ENCODE measurements around the gene LINC00632.
A peak's percentile ranks its signal among the peaks of the same experiment; 100 is the strongest.

Gene LINC00632

DNA sequence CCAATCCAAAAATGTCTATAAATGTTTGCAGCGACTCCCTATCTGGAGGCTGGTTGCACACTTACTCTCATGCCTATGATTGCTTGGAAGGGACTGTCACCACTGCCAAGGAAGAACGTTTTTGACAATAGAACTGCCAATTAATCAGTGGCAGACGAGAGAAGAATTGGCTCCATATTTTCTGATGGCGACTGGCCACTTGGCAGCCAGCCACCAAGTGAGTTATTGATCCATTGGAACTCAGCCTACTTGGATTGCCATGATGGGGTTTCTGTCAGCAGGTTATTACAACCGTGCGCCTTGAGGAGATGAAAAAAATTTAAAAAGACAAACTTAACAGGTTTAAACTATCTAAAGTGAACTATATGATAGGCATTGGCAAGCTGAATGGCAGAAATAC, 47.4 kb downstream of the LINC00632 start:
- in situ Hi-C loops (cut with HindIII; ENCODE audit: low sequenced_read_pairs): no loop called here
- TF ChIP-seq, protein P1, sequence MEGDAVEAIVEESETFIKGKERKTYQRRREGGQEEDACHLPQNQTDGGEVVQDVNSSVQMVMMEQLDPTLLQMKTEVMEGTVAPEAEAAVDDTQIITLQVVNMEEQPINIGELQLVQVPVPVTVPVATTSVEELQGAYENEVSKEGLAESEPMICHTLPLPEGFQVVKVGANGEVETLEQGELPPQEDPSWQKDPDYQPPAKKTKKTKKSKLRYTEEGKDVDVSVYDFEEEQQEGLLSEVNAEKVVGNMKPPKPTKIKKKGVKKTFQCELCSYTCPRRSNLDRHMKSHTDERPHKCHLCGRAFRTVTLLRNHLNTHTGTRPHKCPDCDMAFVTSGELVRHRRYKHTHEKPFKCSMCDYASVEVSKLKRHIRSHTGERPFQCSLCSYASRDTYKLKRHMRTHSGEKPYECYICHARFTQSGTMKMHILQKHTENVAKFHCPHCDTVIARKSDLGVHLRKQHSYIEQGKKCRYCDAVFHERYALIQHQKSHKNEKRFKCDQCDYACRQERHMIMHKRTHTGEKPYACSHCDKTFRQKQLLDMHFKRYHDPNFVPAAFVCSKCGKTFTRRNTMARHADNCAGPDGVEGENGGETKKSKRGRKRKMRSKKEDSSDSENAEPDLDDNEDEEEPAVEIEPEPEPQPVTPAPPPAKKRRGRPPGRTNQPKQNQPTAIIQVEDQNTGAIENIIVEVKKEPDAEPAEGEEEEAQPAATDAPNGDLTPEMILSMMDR (IDR thresholded peaks at IDR 0.05; ENCODE audit: low read depth, low read length, missing control alignments): no peak
- no peak for DNase-seq (ENCODE audit: low read depth)
- H3K4me3 ChIP-seq (ENCODE audit: low read depth, low read length): no peak overlapping the region

DNA sequence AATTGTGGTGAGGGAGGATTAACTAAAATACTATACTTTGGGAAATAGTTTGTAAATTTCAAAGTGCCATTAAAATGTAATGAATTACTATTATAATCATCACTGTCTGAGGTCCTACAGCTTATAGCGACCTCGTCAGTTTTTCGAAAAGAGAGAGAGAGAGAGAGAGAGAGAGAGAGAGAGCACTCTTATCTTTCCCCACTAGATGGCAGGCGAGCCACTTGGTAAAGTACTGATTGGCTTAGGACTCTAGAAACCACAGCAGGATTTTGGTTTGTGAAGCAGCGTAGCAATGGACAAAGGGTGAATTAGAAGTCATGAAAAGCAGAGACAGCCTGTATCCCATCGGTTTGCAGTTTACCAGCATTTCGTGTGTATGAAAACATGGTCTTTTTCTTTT, 52.5 kb downstream of the LINC00632 start:
- no peak overlapping the region for H3K4me3 ChIP-seq (ENCODE audit: low read depth, low read length)
- peak; percentile 44 for DNase-seq (ENCODE audit: low read depth)
- in situ Hi-C loops (cut with HindIII; ENCODE audit: low sequenced_read_pairs): no loop called here
- TF ChIP-seq, protein P1 (IDR thresholded peaks at IDR 0.05; ENCODE audit: low read depth, low read length, missing control alignments): peak; percentile 87

DNA sequence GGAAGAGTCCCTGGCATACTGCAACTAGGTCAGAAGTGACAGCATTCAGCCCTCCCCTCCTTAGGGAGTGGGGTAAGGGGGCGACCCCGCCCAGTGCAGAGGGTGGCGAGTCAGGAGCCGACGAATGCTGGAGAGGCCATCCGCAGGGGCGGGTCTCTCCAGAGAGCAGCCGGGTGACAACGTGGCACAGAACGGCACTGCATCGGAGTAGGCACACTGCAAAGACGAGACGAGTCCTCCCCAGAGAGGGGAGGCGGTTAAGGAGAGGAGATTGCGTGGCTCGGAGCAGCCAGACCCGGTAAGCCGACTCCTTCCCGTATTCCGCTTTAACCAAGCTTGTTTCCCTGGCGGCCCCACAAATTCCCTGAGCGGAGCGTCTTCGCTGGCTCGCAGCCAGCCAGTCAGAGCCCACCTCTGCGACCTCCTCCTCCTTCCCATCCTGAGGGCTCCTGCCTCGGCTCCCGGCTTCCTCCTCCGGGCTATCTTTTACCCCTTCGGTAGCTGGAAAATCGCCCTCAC, 54.9 kb downstream of the LINC00632 start:
- DNase-seq (ENCODE audit: low read depth): no peak
- in situ Hi-C loops (cut with HindIII; ENCODE audit: low sequenced_read_pairs): no loop called here
- TF ChIP-seq, protein P1 (IDR thresholded peaks at IDR 0.05; ENCODE audit: low read depth, low read length, missing control alignments): no peak
- peak overlapping the region; percentile 57 for H3K4me3 ChIP-seq (ENCODE audit: low read depth, low read length)

DNA sequence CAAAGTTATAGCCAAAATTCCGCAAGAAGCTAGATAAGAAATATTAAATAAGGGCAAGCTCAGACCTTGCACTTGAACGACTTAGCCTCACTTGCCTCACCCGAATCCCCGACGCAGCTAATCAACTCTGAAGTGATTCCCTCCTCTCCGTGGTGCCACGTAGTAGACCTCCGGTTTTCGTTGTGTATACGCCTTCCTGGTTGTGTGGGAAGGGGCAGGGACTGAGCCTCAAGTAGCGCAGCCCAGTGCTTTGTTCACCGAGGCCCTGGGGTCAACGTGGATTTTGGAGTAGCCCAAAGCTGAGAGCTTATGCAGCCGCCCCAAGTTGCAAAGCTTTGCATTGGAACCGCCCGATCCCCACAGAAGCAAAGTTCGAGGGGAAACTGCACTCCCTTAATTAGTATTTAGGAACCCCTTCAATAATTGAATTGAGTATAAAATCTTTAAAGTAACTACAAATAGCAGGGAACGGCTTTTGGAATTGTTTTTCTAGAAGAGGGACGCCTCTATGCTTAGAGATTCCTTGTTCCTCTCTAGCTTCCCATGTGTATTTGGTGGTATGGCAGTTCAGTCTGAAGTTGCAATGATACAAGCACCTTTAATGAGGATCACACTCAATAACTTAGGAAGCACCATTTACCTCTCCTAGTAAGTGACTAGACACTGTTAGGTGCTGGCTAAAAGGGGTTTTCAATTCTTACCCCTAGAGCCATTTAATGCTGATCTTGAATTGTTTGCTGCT, 55.7 kb downstream of the LINC00632 start:
- H3K4me3 ChIP-seq (ENCODE audit: low read depth, low read length): peak overlapping the region; percentile 57
- peak; percentile 9 for DNase-seq (ENCODE audit: low read depth)
- in situ Hi-C loops (cut with HindIII; ENCODE audit: low sequenced_read_pairs): no loop called here

DNA sequence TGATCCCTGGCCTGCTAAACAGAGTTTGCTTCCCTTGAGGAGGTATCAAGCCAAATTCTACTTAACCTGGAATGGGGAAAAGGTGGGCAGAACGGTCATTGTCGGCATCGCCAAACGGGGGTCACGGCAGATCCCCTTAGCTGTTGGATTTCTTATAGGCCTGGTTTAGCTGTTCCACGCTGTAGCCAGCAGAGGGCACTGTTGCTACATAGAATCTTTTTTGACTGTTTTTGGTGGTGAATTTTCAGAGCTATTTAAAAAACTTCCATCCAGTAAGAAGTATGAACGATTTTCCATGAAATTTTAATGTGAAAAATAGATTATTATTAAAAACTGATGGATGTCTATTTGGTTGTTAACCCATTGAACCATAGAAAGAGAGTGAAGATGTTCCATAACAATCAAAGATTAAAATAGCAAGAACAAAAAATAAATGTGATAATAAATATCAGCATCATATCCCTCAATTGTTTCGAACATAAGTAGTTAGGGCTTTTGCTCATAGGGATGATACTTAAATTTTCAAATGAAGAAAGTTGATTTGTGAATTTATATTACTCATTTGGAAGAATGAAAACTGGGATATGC, 56.6 kb downstream of the LINC00632 start:
- TF ChIP-seq, protein P1 (IDR thresholded peaks at IDR 0.05; ENCODE audit: low read depth, low read length, missing control alignments): peak; percentile 83
- peak; percentile 56 for DNase-seq (ENCODE audit: low read depth)
- in situ Hi-C loops (cut with HindIII; ENCODE audit: low sequenced_read_pairs): no loop called here
- H3K4me3 ChIP-seq (ENCODE audit: low read depth, low read length): peak overlapping the region; percentile 57

More for the DNA sequence above, 55.7 kb downstream of the LINC00632 start:
- TF ChIP-seq, protein P1 (IDR thresholded peaks at IDR 0.05; ENCODE audit: low read depth, low read length, missing control alignments): no peak

DNA sequence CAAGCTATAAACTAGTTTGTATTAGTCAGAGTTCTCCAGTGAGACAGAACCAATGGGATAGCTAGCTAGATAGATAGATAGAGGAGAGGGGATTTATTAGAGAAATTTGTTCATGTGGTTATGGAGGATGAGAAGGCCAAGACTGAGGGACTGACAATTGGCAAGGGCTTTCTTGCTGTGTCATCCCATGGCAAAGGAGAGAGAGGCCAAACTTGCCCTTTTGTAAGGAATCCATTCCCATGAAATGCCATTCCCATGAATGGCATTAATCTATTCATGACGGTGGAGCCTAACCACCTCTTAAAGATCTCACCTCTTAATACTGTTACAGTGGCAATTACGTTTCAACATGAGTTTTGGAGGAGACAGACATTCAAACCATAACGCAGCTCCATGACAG, 58.1 kb downstream of the LINC00632 start:
- no peak for DNase-seq (ENCODE audit: low read depth)
- TF ChIP-seq, protein P1 (IDR thresholded peaks at IDR 0.05; ENCODE audit: low read depth, low read length, missing control alignments): no peak
- in situ Hi-C loops (cut with HindIII; ENCODE audit: low sequenced_read_pairs): no loop called here
- no peak overlapping the region for H3K4me3 ChIP-seq (ENCODE audit: low read depth, low read length)
